Panc1 (cell line): Measurements from ENCODE around the gene RAPGEF1. TPM values are rescaled to one million over a fixed set of nuclear protein-coding genes. Genes with fewer than 3 reads are reported as not detected.

ENCODE experiments used
- ATAC-seq: fragments of 200-7000 bp; cut with Tn5 transposase; 2 replicates; pipeline ENCODE4 v1.9.1; 2020; ENCODE audit warnings: mild to moderate bottlenecking, moderate library complexity
- BruUV-seq: library from RNA; stranded (reverse); fragments of 400-500 nt; replicated peaks from 2 replicates; lab custom pipeline; 2021; lab: Mats Ljungman, UMichigan
- CTCF ChIA-PET: fragments of 300-600 bp; sonication (Branson Sonifier 250); formaldehyde crosslinking; loops from one replicate; lab custom pipeline; 2022; ENCODE audit warnings: antibody characterized with exemption; lab: Charles Lee
- POLR2A ChIA-PET: fragments of 300-600 bp; sonication (Branson Sonifier 250); formaldehyde crosslinking; loops from one replicate; lab custom pipeline; 2022; ENCODE audit warnings: antibody characterized with exemption; lab: Charles Lee
- DNase-seq: peaks from one replicate; pipeline ENCODE4 v3.0.0-alpha.2; 2010; ENCODE audit warnings: low read depth, low spot score
- H3K27ac ChIP-seq: 2 replicates; pipeline ENCODE4 v1.5.1; 2011; ENCODE audit warnings: mild to moderate bottlenecking, low read length, inconsistent platforms
- H3K27me3 ChIP-seq: fragments of 200-500 bp; sonication (Bioruptor generic); 2 replicates; pipeline ENCODE4 v1.6.0; 2014; ENCODE audit warnings: low read length, inconsistent platforms; ENCODE audit not compliant: control insufficient read depth, insufficient read depth
- H3K36me3 ChIP-seq: fragments of 200-500 bp; sonication (Bioruptor generic); 2 replicates; pipeline ENCODE4 v1.5.1; 2014; ENCODE audit warnings: inconsistent platforms, mild to moderate bottlenecking, low read length, moderate library complexity; ENCODE audit not compliant: control insufficient read depth, insufficient read depth
- H3K4me1 ChIP-seq: 2 replicates; pipeline ENCODE4 v1.5.1; 2011; ENCODE audit warnings: inconsistent platforms, mild to moderate bottlenecking, low read length, moderate library complexity; ENCODE audit not compliant: control insufficient read depth, insufficient read depth
- H3K4me3 ChIP-seq, 2 experiments: 2 replicates each; pipeline ENCODE4 v1.5.1; 2011 to 2012; ENCODE audit warnings: low read depth in 2 of 2, low read length in 2 of 2, mild to moderate bottlenecking in 2 of 2, inconsistent platforms in 1 of 2, moderate library complexity in 1 of 2
- H3K9me3 ChIP-seq: fragments of 200-500 bp; sonication (Bioruptor generic); 2 replicates; pipeline ENCODE4 v1.5.1; 2014; ENCODE audit warnings: low read depth, mild to moderate bottlenecking, inconsistent platforms, low read length, moderate library complexity; ENCODE audit not compliant: control insufficient read depth, insufficient read depth
- POLR2AphosphoS5 ChIP-seq: IDR thresholded peaks from 2 replicates; pipeline ENCODE4 v1.6.1; 2012; ENCODE audit warnings: mild to moderate bottlenecking, low read depth, low read length, moderate library complexity
- SIN3A ChIP-seq: IDR thresholded peaks from 2 replicates; pipeline ENCODE4 v1.6.1; 2012; ENCODE audit warnings: low read depth, mild to moderate bottlenecking, low read length, moderate library complexity, borderline replicate concordance; ENCODE audit not compliant: insufficient read depth
- TCF7L2 ChIP-seq: IDR thresholded peaks from 2 replicates; pipeline ENCODE4 v1.6.1; 2011; ENCODE audit warnings: mild to moderate bottlenecking, low read depth, low read length, inconsistent platforms
- in situ Hi-C: cut with HindIII; loops from 2 replicates; pipeline ENCODE4 v1.10.0; 2016; ENCODE audit warnings: low sequenced_read_pairs, low pct_unique_long_range_greater_than_20kb
- intact Hi-C: fragments of 100-400 bp; cut with micrococcal nuclease; formaldehyde crosslinking; loops from one replicate; pipeline ENCODE4 v1.10.0; 2022; ENCODE audit not compliant: unreplicated experiment
- total RNA-seq: library from RNA; stranded (reverse); gene quantifications from one replicate; pipeline ENCODE4 v1.2.1, GENCODE V29; 2021; ENCODE audit not compliant: unreplicated experiment
- TF ChIP-seq, protein P1 (sequence below): fragments of 450-650 bp; IDR thresholded peaks from 2 replicates; pipeline ENCODE4 v1.5.1; 2017; ENCODE audit warnings: mild to moderate bottlenecking
- TF ChIP-seq, protein P2 (sequence below), 2 experiments: IDR thresholded peaks; 2 replicates each; pipeline ENCODE4 v1.6.1; 2011 to 2012; ENCODE audit warnings: low read depth in 2 of 2, control low read depth in 1 of 2, low read length in 1 of 2, mild to moderate bottlenecking in 1 of 2, moderate library complexity in 1 of 2; ENCODE audit not compliant: insufficient read depth in 1 of 2

The RAPGEF1 gene
- total RNA-seq, 1 experiment from 2014 or later: 86.8 TPM

DNA sequence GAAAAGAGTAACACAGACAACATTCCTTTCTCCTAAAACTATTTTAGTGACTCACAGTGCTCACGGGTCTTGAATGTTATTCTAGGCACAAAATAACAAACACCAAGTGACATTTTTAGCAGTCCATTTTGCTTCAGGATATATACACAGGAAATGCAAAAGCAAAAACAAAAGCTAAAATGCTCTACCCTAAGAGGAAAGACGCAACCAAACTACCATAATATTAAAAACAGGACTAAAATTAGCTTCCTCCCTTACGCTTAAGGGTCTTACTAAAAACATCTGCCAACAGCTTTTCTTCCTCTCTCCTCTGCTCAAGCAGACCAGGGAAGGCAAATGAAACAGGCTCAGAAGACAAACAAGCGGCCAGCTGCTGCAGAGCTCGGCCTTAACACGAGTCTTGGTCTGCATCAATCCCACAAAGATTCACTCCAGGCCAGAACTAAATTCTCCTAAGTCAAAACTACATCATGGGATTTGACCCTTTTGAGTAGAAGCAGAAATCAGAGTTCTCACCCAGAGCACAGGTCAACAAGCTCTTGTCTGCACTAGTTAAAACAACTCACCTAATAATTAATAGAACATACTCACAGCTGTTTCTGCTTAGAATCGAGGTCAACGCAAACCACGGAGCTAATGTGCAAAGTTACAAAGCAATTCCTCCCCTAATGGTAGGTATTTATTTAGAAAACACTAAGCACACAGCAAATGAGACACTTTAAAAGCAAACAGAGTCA is 62.3 kb downstream of the RAPGEF1 start:
- in situ Hi-C loops: no loop called here
- intact Hi-C loops: loop anchor here (10.0 kb wide), 1 partner anchor 57 kb away; no protein-coding TSS in a partner anchor
- TSS peak; percentile 60 for BruUV-seq
- ATAC-seq (peak; percentile 42; the same call in 1 of the 2 replicates), DNase-seq (no peak)
- peak overlapping the region in 1 of 2 experiments; percentile 10; a peak in 1 of 4 replicates for H3K4me3 ChIP-seq
- ChIA-PET POLR2A (interaction anchor here (0.5 to 0.8 kb wide), 2 partner anchors 55 to 83 kb away, joined by 5 to 6 read pairs; no protein-coding TSS in a partner anchor), CTCF (interaction anchor here (1.0 kb wide), 1 partner anchor 42 kb away, joined by 4 read pairs; no protein-coding TSS in a partner anchor)
- H3K9me3 ChIP-seq: no peaks in the 10 kb centered on the region
- peaks cover 61% of the 10 kb centered on the region for H3K4me1 ChIP-seq
- H3K27me3 ChIP-seq: no peaks in the 10 kb centered on the region
- peak overlapping the region; percentile 95 for H3K27ac ChIP-seq
- no peak for TF ChIP-seq SIN3A
- TF ChIP-seq, protein P1, sequence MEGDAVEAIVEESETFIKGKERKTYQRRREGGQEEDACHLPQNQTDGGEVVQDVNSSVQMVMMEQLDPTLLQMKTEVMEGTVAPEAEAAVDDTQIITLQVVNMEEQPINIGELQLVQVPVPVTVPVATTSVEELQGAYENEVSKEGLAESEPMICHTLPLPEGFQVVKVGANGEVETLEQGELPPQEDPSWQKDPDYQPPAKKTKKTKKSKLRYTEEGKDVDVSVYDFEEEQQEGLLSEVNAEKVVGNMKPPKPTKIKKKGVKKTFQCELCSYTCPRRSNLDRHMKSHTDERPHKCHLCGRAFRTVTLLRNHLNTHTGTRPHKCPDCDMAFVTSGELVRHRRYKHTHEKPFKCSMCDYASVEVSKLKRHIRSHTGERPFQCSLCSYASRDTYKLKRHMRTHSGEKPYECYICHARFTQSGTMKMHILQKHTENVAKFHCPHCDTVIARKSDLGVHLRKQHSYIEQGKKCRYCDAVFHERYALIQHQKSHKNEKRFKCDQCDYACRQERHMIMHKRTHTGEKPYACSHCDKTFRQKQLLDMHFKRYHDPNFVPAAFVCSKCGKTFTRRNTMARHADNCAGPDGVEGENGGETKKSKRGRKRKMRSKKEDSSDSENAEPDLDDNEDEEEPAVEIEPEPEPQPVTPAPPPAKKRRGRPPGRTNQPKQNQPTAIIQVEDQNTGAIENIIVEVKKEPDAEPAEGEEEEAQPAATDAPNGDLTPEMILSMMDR: no peak
- TF ChIP-seq, protein P2, sequence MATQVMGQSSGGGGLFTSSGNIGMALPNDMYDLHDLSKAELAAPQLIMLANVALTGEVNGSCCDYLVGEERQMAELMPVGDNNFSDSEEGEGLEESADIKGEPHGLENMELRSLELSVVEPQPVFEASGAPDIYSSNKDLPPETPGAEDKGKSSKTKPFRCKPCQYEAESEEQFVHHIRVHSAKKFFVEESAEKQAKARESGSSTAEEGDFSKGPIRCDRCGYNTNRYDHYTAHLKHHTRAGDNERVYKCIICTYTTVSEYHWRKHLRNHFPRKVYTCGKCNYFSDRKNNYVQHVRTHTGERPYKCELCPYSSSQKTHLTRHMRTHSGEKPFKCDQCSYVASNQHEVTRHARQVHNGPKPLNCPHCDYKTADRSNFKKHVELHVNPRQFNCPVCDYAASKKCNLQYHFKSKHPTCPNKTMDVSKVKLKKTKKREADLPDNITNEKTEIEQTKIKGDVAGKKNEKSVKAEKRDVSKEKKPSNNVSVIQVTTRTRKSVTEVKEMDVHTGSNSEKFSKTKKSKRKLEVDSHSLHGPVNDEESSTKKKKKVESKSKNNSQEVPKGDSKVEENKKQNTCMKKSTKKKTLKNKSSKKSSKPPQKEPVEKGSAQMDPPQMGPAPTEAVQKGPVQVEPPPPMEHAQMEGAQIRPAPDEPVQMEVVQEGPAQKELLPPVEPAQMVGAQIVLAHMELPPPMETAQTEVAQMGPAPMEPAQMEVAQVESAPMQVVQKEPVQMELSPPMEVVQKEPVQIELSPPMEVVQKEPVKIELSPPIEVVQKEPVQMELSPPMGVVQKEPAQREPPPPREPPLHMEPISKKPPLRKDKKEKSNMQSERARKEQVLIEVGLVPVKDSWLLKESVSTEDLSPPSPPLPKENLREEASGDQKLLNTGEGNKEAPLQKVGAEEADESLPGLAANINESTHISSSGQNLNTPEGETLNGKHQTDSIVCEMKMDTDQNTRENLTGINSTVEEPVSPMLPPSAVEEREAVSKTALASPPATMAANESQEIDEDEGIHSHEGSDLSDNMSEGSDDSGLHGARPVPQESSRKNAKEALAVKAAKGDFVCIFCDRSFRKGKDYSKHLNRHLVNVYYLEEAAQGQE (IDR thresholded peaks at IDR 0.05; ENCODE audit: insufficient read depth in 1 of 2, low read depth in 2 of 2, low read length in 1 of 2): no peak
- no peak; the same call in 1 of the 2 replicates for TF ChIP-seq TCF7L2
- TF ChIP-seq POLR2AphosphoS5: no peak
- no peaks in the 10 kb centered on the region for H3K36me3 ChIP-seq

DNA sequence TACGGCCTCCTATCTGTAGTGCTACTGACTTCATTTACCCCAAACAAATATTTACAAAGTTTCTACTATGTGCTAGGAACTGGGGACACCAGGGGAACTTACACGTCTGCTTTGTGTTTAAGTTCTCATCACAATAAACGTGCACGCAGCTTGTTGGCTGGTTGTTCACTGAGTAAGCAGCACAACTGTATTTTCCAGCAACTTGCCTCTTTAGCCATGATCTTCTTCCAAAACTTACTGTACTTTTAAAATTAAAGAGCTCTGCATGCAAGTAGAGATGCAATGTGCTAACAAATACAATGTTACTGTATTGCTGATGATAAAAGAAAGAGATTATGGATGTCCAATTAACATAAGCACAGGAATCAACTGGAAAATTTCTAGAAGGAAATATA is 62.8 kb downstream of the RAPGEF1 start:
- H3K36me3 ChIP-seq: no peaks in the 10 kb centered on the region
- TF ChIP-seq SIN3A (no peak), POLR2AphosphoS5 (no peak), TCF7L2 (no peak)
- TF ChIP-seq, protein P2 (IDR thresholded peaks at IDR 0.05; ENCODE audit: insufficient read depth in 1 of 2, low read depth in 2 of 2, low read length in 1 of 2): no peak
- TF ChIP-seq, protein P1: no peak
- CTCF ChIA-PET: no interaction called here
- H3K4me3 ChIP-seq: peak overlapping the region in 1 of 2 experiments; percentile 10; a peak in 1 of 4 replicates
- POLR2A ChIA-PET: no interaction called here
- ATAC-seq: no peak
- intact Hi-C loops (loop anchor here (10.0 kb wide), 1 partner anchor 58 kb away; no protein-coding TSS in a partner anchor), in situ Hi-C loops (no loop called here)
- no peaks in the 10 kb centered on the region for H3K27me3 ChIP-seq
- no TSS peak for BruUV-seq
- peak overlapping the region; percentile 95 for H3K27ac ChIP-seq
- DNase-seq: no peak
- H3K9me3 ChIP-seq: no peaks in the 10 kb centered on the region
- peaks cover 66% of the 10 kb centered on the region for H3K4me1 ChIP-seq
